ENCODE results near the gene GPI.
"Not testable (repeated sequence)": the region's sequence is repeated elsewhere in the genome, so short reads cannot be mapped to it uniquely, and the experiment has no call there.

Gene GPI

DNA sequence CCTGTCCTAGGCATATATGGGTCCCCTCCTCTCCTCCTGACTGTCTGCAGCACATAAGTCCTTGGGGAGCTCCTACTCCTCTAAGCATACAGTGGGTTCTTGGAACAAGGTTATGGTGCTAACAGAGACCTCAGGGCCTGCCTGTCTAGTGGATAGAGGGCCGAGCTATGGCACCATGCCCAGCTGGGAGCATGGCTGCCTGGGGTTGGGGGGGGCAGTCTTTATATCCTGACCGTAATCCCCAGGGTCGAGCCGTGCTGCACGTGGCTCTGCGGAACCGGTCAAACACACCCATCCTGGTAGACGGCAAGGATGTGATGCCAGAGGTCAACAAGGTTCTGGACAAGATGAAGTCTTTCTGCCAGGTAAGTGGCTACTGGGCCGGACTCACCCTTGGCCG lies 3.3 kb downstream of the GPI start:
- no peak for DNase-seq (ENCODE audit: low spot score)

DNA sequence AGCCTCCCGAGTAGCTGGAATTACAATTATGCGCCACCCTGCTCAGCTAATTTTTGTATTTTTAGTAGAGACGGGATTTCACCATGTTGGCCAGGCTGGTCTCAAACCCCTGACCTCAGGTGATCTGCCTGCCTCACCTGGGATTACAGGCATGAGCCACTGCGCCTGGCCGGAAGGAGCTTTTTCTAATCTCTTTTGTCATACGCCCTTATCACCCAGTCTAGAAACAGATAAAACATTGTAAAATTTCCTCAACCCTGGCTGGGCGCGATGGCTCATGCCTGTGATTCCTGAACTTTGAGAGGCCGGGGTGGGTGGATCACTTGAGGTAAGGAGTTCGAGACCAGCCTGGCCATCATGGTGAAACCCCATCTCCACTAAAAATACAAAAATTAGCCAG lies 4.2 kb downstream of the GPI start:
- not testable (repeated sequence) for DNase-seq (ENCODE audit: low spot score)

DNA sequence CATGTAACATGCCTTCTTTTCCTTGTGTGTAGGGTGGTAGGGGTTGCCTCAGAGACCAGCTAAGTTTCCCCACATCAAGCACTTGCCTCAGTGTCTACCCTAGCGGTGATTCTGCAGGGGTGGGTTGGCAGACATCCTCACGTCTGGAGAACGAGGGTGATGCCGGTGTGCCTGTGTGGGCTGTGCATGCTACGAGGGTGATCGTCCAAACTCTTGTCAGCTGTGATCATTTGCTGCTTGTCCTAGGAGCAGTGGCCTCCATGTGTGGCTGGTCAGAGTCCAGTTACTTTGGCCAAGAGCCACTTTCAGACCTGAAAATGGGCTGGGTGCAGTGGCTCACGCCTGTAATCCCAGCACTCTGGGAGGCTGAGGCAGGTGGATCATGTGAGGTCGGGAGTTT lies 5.1 kb downstream of the GPI start:
- DNase-seq (ENCODE audit: low spot score) = no peak

DNA sequence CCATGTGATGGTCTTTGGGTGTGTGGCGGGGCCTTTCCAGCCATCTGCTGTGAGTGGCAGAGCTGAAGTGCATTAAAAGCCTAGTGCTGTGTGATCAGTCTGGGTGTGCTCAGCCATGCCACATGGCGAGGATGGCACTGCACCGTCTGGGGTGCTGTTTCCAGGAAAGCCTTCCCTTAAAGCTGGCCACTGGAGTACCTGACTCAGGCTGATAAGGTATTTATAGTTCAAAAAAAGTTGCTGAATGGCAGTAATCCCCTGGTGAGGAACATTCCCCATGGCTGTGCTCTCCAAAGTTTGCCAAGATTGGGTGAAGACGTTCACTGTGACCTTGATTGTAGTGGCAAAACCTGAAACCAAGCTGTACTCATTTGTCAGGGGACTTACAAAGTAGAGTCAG lies 6.0 kb downstream of the GPI start:
- no peak for DNase-seq (ENCODE audit: low spot score)

DNA sequence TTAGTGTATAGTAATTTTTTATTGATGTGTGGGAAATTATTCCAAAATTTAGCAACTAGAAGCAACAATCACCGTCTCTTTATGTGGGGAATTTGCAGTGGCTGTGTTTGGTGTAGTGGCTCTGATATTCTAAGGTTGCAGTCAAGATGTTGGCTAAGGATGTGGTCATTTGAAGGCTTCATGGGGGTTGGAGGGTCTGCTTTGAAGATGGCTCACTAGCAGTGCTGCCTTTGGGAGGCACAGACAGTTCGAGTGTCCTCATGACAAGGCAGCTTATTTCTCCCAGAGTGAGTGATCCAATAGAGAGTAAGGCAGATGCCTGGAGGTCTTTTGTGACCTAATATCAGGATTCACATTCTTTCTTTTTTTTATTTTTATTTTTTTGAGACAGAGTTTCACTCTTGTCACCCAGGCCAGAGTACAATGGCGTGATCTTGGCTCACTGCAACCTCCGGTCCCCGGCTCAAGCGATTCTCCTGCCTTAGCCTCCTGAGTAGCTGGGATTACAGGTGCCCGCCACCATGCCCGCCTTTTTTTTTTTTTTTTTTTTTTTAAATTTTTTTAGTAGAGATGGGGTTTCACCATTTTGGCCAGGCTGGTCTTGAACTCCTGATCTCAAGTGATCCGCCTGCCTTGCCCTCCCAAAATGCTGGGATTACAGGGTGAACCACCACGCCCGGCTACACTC lies 8.7 kb downstream of the GPI start:
- DNase-seq (ENCODE audit: low spot score) = no peak

DNA sequence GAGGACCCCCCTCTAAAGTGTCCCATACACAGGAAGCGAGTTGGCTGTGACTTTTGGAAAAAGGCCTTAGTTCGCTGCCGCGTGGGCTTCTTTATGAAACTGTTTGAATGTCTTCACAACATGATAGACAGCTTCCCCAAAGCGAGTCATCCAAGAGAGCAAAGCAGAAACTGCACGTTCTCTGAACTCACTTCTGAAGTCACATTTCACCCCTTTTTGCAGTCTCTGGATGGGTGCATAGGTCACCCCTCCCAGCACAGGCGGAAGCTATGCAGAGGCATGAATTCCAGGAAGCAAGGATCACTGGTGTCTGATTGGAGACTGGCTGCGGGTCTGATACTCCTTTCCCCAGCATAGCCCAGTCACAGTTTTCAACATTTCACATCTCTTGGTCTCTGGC lies 10.6 kb downstream of the GPI start:
- no peak for DNase-seq (ENCODE audit: low spot score)

DNA sequence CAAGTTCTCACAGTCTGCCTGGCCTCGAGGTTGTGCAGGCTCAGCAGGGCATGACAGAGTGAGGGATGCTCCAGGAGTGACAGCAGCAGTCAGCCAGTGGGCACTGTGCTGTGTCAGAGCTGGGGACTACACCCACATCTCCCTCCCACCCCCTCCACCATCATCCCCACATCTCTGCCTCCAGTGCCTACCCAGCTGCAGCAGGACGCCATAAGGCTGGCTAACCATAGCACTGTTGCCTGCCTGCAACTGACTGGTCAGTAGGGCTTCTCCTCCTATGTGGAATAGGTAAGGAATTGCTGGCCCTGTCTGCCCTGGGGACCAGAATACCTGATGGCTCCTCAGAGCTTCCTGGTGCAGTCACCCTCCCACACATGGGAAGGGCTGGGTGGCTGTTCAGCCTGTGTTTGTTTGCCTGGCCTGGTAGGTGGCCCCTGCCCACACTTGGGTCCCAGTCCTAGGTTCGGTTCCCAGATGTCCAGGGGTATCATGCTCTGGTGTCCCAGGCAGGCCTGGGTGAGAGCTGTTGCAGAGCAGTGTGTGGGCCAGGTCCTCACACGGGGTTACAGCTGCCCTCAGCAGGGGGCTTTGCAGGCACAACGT lies 15.7 kb downstream of the GPI start:
- no peak for DNase-seq (ENCODE audit: low spot score)

DNA sequence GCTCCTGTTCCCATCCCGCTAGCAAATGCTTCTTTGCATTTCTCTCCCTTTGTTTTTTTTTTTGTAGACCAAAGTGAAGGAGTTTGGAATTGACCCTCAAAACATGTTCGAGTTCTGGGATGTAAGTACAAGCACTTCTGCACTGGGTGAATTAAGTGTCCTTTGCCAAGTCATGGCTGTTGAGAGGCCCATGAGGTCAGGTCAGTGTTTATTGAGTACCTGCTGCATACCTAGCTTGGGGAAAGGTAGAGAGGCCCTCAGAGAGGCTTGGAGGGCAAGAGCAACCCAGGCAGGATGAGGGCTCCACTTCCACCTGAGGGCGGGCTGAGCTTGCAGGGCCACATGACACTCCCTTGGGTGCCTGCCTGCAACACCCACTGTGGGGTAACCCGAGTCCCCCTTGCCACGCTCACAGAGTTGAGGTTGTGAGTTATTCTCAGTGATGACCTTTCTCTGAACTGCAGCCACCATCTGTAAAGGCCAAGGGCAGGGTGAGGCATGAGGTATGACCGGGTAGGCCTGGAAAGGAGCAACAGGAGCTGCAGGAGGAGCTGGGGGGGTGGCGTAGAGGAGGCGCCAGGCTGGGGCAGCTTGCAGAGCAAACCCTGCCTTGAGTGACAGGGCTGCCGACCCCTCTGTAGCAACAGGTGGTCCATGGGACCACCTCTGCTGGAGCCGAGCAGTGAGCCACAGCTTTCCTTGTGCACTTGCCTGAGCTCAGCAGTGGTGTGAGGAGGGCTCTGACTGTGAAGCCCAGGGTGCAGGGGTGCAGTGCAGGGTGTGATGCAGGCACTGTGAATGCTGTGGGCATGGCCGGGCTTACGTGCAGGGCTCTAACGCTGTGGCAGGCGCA lies 16.6 kb downstream of the GPI start:
- no peak for DNase-seq (ENCODE audit: low spot score)

DNA sequence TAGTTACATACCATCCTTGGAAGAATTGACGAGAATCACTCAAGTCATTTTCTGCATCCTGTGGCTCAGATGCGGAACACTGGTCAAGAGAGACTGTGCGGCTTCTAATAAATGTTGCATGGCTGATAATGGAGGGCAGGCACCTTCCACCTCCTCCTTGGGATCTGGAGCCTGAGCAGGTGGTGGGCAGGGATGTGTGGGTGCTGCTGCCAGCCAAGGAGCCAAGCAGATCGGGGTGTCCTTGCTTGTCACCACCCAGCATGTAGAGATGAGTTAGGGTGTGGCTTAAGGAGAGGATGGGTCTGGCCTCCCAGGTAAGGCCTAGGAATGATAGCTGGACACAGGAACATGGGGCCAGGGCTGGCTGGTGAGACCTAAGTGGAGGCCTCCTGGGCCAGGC lies 17.5 kb downstream of the GPI start:
- DNase-seq (ENCODE audit: low spot score) = no peak

DNA sequence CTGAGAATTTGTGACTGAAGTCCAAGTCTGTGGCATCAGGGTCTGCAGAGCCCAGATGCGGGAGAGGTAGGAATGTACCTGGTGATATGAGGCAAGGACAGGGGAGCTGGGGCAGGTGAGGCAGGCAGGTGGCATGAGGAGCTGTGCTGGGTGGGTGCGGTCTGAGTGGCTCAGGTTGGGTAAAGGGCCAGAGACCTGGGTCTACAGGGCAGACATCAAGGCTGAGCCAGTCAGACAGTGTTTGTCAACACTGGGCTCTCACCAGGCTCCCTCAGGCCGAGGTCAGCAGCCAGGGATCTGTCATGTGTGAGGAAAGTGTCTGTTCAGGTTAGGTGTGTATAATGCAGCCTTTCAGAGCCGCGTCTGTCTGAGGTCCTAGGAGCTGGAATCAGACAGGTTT lies 18.6 kb downstream of the GPI start:
- no peak for DNase-seq (ENCODE audit: low spot score)

DNA sequence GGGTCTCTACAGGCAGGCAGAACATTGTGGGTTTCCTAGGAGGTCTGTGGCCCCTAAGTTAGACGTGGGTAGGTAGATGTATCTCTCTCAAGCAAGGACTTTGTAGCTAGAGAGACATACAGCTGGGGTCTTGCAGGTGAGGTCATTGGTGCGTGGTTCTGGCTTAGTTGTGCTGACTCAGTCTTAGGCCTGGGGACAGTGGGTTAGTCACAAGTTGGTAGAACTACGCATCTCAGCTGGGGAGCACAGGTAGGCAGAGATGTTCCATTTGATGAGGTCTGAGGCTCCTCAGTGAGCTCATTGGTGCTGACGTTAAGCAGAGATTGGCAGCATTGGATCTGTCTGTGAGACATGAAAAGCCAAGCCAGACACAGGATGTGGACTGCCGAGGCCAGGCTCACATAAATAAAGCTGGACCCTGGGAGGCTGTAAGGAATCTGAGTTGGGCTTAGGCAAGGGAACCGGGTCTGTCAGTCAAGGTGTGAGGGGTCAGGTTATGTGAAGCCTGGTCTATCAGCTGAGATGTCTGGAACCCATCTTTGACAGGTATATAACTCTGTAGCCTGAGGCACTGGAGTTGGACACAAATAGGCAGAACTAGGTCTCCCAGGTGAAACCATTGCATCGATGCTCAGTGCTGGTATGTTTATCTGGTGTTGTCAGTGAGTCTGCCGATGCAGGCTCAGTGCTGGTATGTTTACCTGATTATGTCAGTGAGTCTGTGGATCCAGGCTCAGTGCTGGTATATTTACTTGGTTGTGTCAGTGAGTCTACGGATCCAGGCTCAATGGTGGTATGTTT lies 21.8 kb downstream of the GPI start:
- DNase-seq (ENCODE audit: low spot score) = no peak

DNA sequence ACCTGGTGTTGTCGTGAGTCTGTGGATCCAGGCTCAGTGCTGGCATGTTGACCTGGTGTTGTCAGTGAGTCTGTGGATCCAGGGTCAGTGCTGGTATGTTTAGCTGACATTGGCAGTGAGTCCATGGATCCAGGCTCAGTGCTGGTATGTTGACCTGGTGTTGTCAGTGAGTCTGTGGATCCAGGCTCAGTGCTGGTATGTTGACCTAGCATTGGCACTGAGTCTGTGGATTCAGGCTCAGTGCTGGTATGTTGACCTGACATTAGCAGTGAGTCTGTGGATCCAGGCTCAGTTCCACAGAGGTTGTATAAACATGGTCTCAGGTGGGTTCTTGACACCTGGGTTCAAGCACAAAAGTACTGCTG lies 22.4 kb downstream of the GPI start:
- no peak for DNase-seq (ENCODE audit: low spot score)

DNA sequence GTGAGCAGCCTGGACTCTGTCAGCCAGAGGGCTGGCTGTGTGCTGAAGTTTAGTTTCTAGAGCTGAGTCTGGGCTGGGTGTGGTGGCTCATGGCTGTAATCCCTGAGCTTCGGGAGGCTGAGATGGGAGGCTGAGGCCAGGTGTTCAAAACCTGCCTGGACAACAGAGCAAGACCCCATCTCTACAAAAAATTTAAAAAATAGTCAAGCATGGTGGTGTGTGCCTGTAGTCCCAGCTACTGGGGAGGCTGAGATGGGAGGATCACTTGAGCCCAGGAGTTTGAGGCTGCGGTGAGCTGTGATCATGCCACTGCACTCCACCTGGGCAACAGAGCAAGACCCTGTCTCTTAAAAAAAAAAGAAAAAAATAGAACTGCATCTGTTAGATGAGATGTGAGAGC lies 23.7 kb downstream of the GPI start:
- not testable (repeated sequence) for DNase-seq (ENCODE audit: low spot score)

DNA sequence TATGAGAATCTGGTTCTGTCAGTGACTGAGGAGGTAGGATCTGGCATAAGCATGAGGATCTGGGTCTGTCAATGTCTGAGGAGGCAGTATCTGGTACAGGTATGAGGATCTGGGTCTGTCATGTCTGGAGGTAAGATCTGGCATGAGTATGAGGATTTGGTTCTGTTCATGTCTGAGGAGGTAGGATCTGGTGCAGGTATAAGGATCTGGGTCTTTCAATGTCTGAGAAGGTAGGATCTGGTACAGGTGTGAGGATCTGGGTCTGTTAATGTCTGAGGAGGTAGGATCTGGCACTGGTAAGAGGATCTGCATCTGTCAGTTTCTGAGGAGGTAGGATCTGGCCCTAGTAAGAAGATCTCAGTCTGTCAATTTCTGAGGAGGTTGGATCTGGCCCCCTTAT lies 26.8 kb downstream of the GPI start:
- peak; percentile 44 for DNase-seq (ENCODE audit: low spot score)

DNA sequence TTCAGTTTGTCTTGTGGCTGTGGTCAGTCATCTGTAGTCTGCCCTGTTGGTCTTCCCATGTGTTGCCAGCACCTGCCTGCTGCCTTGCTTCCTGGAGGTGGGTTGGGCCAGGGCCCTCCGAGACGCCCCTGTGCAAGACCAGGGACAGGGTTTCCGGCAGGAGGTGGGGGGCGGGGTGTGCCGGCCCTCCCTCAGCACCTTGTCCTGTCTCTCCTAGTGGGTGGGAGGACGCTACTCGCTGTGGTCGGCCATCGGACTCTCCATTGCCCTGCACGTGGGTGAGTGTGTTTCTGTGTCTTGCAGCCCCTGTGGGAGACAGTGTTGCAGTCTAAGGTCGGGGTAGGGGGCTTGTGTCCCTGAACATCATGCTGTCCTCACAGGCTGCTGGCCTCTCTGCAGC lies 28.0 kb downstream of the GPI start:
- no peak for DNase-seq (ENCODE audit: low spot score)

DNA sequence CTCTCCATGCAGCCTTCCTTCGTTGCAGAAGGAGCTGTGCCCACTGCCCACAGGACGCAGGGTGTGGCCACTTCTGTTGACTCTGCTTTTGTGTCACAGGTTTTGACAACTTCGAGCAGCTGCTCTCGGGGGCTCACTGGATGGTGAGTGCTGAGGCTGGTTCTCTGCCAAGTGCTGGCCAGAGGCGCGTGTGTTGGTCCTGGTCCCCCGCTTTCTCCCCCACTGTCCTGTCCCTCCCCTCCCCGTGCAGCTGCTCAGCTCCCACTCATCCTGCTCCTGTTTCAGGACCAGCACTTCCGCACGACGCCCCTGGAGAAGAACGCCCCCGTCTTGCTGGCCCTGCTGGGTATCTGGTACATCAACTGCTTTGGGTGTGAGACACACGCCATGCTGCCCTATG lies 28.6 kb downstream of the GPI start:
- no peak for DNase-seq (ENCODE audit: low spot score)

DNA sequence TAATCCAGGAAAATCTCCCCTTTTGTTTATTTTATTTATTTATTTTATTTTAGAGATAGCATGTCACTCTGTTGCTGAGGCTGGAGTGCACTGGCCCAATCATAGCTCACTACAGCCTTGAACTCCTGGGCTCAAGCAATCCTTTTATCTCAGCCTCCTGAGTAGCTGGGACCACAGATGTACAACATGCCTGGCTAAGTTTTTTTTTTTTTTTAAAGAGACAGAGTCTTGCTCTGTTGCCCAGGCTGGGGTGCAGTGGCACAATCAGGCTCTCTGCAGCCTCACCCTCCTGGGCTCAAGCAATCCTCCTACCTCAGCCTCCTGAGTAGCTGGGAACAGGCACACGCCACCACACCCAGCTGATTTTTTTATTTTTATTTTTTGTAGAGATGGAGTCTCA lies 32.9 kb downstream of the GPI start:
- no peak for DNase-seq (ENCODE audit: low spot score)

DNA sequence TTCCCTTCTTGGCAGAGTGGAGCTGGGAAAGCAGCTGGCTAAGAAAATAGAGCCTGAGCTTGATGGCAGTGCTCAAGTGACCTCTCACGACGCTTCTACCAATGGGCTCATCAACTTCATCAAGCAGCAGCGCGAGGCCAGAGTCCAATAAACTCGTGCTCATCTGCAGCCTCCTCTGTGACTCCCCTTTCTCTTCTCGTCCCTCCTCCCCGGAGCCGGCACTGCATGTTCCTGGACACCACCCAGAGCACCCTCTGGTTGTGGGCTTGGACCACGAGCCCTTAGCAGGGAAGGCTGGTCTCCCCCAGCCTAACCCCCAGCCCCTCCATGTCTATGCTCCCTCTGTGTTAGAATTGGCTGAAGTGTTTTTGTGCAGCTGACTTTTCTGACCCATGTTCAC lies 34.9 kb downstream of the GPI start:
- no peak for DNase-seq (ENCODE audit: low spot score)

DNA sequence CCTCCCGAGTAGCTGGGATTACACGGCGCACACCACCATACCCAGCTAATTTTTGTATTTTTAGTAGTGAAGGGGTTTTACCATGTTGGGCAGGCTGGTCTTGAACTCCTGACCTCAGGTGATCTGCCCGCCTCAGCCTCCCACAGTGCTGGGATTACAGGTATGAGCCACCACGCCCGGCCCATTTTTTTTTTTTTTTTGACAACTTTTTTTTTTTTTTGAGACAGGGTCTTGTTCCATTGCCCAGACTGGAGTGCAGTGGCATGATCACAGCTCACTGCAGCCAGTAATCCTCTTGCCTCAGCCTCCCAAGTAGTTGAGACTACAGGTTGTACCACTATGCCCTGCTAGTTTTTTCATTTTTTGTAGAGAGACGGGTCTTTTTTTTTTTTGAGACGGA lies 35.8 kb downstream of the GPI start:
- DNase-seq (ENCODE audit: low spot score) = not testable (repeated sequence)

DNA sequence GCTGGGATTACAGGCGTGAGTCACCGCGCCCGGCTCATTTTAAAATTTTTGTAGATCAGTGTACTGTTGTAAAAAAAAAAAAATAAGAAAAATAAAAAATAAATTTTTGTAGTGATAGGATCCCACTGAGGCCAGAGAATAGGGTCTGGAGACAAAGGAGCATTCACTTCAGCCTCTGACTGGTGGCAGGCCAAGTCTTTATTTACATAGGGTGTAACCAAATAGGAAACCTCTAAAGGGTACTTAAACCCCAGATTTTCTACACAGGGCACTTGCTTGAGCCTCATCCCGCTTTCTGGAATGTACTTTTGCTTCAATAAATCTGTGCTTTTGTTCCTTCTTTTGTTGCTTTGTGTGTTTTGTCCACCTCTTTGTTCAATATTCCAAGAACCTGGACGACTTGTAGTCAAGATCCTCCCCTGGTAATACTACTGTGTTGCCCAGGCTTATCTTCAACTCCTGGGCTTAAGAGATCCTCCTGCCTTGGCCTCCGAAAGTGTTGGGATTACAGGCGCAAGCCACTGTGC lies 37.1 kb downstream of the GPI start:
- no peak for DNase-seq (ENCODE audit: low spot score)

DNA sequence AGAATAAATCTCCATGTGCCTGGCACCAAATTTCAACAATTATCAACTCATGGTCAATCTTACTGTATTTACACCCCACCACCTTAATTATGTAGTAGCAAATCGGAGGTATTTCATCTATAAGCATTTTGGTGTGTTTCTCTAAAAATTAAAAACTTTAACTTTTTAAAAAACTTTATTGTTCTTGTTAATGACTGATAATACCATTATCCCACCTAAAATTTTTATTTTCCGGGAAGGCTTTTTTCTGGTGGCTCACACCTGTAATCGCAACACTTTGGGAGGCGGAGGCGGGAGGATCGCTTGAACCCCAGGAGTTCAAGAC lies 38.8 kb downstream of the GPI start:
- no peak for DNase-seq (ENCODE audit: low spot score)

DNA sequence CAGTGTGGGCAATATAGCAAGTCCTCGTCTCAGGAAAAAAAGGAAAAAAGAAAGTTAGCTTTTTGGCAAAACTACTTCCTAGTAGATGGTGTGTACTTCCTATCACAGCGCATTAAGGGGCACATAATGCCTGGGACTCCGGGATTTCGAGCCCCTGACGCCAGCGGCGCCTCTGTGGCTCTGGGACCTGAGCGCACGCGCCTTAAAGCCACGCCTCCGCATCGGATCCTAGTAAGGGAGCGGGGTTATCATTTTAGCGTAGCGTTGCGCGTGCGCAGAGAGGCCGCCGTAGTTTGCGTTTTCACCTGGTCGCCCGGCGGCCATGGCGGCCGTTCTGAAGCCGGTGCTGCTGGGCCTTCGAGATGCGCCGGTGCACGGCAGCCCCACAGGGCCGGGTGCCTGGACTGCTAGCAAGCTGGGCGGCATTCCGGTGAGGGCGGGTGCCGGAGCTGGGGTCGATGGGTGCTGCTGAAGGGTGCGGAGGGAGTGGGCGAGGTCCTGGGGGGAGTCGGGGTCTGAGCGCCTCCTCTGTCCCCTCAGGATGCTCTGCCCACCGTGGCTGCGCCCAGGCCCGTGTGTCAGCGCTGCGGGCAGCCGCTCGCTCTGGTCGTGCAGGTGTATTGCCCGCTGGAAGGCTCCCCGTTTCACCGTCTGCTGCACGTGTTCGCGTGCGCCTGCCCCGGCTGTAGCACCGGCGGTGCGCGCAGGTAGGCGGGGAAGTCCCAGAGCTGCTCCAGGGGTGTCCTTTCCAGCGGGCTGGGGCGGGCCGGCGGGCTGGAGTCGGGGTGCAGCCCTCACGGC lies 39.3 kb downstream of the GPI start, which contains the start of gene PDCD2L:
Gene PDCD2L (plus strand): TSS at position 291 of the 801 bp plus-strand sequence. CDS start 32 bp downstream, at position 323.
- peak; percentile 98 for DNase-seq (ENCODE audit: low spot score)
